HG03342 (cell line): Measurements from ENCODE around the gene TMEM154.

Experiments
- ATAC-seq: cut with Tn5 transposase; IDR thresholded peaks from one replicate; pipeline ENCODE4 v1.9.1; 2021; ENCODE audit warnings: mild to moderate bottlenecking, moderate library complexity; ENCODE audit not compliant: unreplicated experiment

The TMEM154 gene

GRCh38 chr4:152598454-152598853 lies 81.3 kb downstream of the TMEM154 start:
- no peak for ATAC-seq

- peak; percentile 83 for ATAC-seq
Observed at GRCh38 chr4:152594978-152595925, 84.5 kb downstream of the TMEM154 start.

GRCh38 chr4:152594057-152594456 lies 85.7 kb downstream of the TMEM154 start:
- ATAC-seq, result no peak

GRCh38 chr4:152591876-152592275 lies 87.9 kb downstream of the TMEM154 start:
- no peak for ATAC-seq

DNA sequence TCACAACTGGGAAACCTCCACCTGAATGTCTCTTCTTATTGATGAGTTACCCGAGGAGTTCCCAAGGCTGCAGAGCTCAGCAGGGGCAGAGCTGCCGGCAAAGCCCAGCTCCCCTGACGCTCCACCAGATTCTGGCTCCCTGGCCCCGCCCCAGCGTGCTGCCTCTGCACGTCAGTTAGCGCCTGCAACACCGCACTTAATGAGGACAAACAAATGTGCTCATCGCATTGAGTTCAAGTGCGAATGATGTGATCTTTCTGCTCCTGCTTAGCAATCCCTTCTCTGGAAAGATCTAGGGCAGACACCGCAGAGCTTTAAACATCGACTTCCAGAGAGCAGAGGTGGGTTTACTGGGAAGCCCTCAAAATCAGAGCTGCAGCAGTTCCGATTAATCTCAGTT lies 88.4 kb downstream of the TMEM154 start:
- ATAC-seq, result no peak

DNA sequence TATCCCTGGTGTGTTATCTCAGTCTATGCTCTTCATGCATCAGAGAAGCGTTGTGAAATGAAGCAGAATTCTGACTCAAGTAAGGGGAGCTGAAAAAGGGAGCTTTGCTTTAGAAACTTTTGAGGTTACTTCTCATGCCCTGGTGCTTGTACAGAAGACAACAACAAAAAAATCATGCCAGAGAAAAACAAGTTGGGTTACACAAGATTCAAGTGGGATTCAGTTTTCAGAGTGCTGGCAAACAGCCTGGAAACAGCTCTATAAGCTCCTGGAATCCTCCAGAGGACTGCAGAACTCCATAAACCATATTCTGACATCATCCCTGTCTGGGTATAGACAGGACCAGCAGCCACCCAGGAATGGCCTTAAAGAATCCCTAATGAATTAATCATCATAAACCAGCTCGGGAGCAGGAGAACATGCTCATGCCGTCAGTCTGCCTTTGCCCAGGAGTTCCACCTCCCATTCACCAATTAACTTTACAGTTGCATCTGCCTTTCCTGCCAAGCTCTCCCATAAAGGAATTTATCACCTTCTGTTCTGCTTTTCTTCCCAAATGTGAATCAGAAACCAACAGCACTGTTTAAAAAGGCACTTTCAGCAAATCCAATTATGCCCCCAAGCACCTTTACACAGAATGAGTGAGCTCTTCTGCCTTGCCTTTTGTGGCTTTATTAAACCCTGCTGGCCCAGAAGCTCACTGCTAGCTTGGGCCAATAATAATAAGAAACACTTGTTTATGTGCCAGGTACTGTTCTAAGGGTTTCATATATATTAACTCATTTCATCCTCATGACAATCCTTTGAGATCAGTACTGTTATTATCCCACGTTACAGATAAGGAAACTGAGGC lies 89.4 kb downstream of the TMEM154 start:
- no peak for ATAC-seq

DNA sequence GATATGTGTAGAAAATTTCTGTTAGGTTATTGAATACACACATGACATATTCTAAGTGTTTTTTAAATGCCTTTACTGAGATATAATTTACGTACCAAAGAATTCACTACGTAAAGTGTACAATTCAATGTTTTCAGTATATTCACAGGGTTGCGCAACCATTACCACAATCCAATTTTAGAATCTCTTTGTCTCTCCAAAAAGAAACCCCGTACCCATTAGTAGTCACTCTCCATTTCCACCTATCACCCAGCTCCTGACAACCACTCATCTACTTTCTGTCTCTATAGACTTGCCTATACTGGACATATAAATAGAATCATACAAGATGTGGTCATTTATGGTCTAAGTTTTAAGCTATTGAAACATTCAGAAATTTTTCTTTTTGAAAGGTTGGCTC lies 90.9 kb downstream of the TMEM154 start:
- no peak for ATAC-seq

DNA sequence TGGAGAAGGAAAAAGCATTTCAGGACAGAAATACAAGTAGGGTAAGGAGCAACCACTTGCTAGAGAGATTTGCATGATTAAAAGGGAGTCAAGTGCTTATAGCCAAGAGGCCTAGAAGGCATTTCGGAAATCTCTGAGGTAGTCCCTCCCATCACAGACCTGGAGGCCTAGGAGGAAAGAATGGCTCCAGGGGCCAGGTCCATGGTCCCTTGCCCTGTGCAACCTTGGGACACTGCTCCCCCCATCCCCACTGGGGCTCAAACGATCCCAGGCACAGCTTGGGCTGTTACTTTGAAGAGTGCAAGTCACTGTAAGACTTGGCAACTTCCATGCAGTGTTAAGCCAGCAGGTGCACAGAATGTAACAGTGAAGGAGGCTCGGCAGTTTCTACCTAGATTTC lies 92.7 kb downstream of the TMEM154 start:
- ATAC-seq, result no peak

DNA sequence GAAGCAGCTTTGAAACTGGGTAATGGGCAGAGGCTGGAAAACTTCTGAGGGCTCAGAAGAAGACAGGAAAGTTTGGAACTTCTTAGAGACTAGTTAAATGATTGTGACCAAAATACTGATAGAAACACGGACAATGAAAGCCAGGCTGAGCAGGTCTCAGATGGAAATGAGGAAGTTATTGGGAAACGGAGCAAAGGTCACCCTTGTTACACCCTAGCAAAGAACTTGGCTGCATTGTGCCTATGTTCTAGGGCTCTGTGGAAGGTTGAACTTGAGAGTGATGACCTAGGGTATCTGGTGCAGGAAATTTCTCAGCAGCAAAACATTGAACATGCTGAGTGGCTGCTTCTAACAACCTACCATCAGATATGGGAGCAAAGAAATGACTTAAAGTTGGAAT lies 93.1 kb downstream of the TMEM154 start:
- ATAC-seq, result no peak

GRCh38 chr4:152585023-152585441 lies 94.8 kb downstream of the TMEM154 start:
- ATAC-seq, result peak; percentile 73

- ATAC-seq, result no peak
Observed at GRCh38 chr4:152581536-152582160, 98.1 kb downstream of the TMEM154 start.

DNA sequence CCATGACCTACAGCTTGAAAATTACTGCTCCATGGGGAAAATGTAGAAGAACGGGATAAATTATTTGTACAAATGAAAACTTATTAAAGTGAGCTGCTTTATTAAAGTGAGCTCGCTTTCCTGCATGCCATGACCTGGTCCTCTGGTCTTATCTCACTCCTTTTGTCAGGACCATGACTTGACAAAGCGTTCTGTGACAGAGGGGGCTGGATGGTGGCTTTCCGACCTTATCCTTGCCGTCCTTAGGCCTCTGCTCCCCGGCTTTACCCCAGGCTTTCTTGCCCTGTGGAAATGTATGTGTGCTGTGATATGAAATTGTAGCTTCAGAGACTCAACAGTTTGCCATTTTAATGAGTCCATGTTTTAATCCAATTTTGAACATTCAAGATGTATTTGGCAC lies 99.9 kb downstream of the TMEM154 start:
- ATAC-seq, result no peak

DNA sequence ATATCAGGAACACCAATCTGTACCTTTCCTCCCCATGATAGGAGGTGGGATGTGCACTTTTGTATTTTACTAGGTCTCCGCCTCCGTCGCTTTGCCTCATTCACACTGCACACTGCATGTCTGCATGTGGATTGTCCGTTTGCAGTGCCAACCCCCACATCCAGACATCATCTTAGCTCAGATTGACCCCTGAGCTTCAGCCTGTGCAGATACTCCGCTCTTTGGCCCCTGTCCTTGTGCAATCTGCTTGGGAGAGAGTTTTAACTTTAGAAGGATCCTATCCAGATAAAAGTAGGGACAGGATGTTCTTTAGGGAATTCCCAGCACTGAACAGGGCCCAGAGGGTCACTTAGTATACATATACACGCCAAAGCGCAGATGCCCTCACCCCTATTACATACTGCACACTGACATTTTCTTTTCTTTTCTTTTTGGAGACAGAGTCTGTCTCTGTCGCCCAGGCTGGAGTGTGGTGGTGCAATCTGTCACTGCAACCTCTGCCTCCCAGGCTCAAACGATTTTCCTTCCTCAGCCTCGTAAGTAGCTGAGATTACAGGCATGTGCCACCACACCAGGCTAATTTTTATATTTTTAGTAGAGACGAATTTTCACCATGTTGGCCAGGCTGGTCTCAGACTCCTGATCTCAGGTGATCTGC lies 100.6 kb downstream of the TMEM154 start:
- ATAC-seq, result no peak

DNA sequence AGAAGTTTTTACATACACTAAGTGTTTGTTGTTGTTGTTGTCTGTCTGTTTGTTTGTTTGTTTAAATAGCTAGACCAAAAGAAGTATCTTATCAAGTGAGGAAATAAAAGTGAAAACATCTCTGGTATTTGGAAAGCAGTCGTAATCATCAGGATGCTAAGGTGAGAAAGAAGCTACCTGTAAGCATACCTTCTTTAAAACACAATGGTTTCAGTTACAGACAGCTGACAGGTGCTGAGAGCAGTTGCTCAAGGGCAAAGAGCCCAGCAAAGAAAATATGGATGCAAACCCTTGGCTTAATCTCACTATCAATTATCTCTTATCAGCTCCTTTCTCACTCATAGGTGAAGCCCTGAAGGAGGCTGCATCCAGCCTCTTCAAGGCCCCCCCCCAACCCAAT lies 101.1 kb downstream of the TMEM154 start:
- ATAC-seq, result no peak

DNA sequence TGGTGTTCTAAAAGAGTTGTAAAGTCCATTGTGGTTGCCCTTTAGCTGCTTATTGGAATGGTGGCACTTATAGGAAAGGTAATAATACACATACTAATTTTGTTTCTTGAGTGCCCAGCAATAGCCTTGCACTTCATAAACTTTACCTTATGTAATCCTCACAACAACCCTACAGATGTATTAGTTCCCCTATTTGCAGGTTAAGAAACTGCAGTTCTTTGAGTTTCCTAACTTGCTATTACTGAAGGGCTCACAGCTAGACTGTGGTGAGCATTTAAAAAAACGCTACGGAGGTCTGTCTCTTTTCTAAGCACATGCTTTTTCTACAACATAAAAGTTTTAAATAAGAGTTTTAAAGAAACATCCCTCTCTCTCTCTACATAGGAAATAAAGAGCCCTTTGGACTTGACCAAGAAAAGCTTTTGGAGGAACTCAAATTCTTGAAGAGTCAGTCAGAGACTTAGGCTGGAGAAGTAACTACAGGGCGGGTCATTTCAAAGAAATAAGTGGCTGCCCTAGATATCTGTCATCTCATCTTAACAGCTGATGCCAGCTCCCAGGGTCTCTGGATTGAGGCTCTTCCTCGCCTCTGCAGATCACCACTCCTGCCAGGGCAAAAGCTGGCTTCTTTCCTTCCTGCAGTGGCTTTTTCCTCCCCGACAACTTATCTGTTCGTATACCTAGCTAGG lies 101.9 kb downstream of the TMEM154 start:
- peak; percentile 68 for ATAC-seq

DNA sequence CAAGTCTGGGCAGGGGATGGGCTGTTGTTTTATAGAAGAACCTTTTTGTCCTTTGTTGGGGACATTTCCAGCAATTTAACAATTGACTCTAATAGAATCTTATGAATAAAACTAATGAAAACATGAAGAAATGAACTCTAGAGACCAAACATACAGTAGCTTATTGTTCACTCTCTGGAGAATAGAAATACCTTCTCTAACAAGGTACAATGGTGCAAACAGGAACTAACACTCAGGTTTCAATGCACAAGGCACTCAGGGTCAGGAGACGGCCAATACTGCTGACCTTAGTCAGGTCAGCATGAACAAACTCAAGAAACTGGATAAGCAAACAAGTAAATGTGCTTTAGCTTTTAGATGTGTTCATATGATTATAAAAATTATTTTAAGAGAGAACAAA lies 104.3 kb downstream of the TMEM154 start:
- no peak for ATAC-seq

- no peak for ATAC-seq
Observed at GRCh38 chr4:152573861-152574260, 105.9 kb downstream of the TMEM154 start.

- ATAC-seq, result no peak
Observed at GRCh38 chr4:152572417-152573086, 107.2 kb downstream of the TMEM154 start.

DNA sequence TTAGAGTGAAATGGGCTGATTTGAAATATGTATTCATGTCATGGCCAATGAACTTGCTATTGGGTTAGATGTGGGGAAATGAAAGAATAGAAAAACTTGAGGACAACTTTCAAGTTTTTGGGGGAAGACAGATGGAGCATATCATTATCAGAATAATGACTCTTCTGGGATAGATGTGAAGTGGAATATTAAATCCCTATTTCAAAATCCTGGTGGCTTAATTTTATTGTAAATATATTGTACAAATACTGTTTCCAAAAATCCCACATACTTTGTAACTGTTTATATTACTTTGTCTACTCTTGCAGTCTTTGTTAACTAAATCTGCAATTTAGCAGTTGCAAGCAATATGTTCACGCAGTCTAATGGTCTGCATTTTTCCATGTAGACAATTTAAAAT lies 108.0 kb downstream of the TMEM154 start:
- no peak for ATAC-seq

DNA sequence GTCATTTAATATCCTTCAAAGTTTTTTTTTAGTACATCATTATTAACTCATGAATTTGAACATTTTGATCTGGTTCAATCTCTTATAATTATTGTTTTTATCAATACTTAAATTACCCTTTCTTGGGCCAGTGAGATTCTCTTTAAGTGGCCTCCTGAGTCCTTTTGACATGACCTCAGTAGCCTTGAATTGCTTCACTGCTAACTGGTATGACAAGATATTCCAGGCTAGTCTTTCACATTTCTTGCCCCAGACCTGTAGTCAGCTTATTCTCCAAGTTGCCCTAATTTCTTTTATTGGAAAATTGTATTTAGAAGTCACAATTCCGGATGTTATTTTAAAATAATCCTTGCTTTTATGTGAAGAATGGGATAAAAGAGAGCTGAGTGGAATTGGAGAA lies 108.5 kb downstream of the TMEM154 start:
- ATAC-seq, result no peak
